GM18511 (cell line): ENCODE results near the gene DAGLA.

ENCODE experiments used
- ATAC-seq: cut with Tn5 transposase; IDR thresholded peaks from one replicate; pipeline ENCODE4 v1.9.1; 2021; ENCODE audit warnings: mild to moderate bottlenecking, moderate library complexity; ENCODE audit not compliant: unreplicated experiment

The DAGLA gene

DNA sequence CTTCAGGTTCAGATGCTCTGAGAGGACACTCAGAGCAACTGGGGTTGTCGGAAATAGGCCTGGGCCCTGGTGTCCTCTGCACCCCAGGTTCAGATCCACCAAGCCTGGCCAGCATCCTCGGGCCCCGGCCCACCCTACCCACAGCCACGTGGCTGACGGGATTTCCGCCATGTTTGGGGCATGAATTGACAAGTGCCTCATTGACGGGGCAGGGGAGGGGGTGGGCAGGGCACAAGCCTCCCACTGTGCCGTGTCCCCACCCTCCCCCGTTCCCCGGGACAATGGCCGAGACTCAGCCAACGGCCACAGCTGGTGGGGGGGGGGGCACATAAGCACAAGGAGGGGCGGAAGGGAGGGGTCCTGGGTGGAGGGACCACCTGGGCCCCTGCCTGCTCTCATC is 80.8 kb downstream of the DAGLA start:
- ATAC-seq = no peak

DNA sequence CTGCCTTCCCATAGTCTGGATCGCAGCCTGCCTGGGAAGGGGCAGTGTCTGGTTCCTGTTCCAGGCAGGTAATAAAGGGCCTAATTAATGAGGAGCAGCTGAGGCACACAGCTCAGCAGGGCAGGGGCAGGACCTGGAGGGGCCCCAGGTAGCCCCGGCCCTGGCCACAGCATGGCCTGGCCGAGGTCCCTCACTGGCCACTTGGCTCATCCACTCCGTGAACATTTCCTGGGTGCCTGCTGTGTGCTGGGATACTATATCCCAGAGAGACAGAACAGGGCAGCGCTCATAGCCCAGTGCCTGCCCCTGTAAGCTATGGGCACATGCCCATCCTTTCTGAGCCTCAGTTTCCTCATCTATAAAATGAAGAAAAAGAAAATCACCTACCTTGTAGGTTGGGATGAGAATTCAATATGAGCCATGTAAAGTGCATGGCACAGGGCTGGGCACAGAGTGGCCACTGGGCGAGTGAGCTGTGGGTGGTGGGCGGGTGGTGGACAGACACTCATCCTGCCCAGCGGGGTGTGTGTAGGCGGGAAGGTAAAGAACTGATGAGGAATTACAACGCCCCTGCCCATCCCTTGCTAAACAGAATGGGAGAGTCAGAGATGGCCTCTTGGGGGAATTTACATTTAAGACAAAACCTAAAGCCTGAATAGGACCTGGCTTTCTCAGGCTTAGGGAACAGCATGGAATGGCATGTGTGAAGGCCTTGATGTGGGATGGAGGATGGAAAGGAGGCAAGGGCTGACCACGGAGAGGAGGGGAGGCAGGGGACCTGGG is 81.4 kb downstream of the DAGLA start:
- no peak for ATAC-seq

DNA sequence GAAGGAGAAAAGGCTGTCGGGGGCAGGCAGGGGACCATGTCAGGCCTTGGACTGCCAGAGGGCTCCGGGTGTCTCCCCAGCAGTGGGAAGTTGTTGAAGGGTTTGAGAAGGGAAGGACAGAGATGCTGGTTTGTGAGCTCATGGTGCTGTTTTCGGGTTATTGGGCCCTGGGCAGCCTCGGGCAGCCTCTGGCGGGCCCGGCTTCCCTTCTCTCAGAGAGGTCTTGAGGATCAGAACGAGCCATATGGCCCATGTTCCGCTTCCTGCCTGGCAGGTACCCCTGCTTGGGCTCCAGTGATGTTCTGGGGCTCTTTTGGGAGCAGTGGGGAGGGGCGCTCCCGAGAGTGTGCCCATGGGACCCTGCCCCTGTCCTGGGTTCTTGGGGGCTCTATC is 82.0 kb downstream of the DAGLA start:
- no peak for ATAC-seq

DNA sequence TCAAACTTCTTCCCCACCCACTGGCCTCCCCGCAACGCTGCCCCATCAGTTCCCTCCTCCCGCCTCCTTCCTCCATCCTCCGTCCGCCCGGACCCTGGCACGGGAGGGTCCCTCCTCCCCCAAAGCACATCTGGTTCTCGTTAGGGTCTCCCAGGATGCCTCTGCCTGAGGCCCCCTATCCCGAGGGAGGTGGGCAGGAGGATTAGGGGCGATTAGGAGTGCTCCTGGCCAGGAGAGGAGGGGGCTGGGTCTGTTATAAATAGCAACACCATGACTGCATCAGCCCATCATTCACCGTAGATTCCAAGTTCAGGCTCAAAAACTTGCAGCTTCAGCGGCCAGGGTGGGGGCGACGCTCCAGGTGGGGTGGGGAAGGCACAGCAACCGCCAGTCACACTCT is 82.6 kb downstream of the DAGLA start:
- no peak for ATAC-seq

DNA sequence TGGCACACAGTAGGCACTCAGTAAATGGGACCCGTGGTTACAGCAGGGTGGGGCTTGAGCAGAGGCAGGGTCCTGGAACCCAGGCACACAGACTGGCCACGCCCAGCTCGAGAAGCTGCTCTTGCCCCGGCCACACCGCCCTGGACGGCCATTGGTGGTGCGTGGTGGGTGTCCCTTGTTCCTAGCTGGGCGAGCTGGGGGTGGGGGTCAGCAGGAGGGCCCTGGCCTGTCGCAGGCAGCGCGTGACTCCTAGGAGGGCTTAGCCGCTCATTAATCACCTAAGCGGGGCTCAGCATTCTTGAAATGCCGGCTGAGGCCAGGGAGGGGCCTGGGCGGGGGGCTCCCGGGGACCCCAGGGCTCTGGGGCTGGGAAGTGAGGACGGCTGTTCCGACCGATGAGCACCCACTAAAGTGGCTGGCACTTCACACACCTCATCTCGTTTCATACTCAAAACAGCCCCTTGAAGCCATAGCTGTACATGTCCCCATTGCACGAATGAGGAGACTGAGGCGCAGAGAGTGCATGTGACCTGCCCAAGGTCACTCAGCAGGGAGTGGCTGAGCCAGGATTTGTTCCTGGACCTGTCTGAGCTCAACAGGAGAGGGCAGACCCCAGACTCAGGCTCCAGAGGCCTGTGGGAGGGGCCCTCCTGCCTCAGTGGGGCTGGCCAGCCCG is 83.9 kb downstream of the DAGLA start:
- no peak for ATAC-seq

DNA sequence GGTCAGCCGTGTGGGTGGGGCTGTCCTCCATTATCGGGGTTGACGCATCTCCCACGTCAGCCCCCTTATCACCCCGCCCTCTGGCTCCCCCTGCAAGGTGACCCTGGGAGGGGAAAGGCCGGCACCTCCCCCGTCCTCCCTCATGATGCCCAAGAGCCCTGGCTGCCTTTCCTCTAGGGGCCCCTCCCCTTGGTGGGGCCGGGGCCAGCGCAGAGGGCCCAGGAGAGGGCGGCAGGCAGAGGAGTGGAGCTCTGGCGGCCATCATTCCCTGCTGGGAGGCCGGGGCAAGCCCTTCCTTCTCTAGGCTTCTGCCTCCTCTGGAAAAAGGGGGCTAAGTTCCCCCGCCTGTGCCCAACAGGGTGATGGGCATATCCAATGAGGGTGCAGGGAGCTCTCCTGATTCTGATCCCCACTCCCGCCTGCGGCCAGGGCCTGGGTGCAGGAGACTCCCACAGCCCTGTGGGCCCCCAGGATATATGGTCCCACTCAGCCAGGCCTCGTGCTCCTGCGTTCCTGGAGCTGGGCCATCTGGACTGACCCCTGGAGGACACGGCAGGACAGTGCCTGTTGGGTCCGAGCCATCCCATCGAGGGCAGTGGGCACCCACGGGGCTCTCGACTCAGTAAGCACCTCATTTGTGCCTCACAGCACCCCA is 84.5 kb downstream of the DAGLA start:
- ATAC-seq = no peak

DNA sequence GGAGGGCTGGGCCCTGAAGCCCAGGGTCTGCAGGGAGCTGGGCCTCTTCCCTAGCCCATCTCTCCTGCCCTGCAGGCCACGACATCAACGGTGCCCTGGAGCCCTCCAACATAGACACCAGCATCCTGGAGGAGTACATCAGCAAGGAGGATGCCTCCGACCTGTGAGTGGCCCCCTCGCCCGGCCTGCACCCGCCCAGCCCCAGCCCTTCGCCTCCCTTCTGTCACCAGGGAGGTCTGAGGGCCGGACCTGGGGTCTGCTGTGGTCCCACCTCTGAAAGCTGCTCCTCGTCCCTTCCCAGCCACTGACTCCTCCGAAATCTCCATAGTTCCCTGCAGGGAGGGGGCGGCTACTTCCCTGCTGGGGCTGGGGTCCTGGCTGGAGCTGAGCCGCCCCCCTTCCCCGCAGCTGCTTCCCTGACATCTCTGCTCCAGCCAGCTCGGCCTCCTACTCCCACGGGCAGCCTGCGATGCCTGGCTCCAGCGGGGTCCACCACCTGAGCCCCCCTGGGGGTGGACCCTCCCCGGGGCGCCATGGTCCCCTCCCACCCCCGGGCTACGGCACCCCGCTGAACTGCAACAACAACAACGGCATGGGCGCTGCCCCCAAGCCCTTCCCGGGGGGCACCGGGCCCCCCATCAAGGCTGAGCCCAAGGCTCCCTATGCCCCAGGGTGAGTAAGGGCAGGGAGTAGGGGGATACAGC is 85.5 kb downstream of the DAGLA start:
- no peak for ATAC-seq

DNA sequence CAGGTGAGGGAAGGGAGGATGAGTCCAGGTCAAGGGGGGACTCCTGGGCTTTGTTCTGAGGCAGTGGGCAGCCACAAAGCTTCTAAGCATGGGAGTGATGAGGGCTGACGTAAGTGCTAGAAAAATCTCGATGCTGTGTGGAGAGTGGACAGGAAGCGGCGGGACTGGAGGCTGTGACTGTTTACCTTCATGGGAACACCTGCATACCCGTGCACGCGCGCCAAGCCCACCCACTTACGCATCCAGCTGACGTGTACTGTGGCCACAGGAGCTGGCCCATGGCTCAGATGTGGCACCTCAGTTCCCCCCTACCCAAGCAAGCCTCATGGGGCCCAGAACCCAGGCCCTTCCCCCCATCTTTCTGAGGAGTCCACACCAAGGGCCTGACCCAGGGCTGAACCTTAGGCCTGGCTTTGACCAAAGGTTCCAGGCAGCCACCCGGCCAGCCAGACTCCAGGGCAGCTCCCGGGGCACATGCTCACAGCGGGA is 86.2 kb downstream of the DAGLA start:
- no peak for ATAC-seq

DNA sequence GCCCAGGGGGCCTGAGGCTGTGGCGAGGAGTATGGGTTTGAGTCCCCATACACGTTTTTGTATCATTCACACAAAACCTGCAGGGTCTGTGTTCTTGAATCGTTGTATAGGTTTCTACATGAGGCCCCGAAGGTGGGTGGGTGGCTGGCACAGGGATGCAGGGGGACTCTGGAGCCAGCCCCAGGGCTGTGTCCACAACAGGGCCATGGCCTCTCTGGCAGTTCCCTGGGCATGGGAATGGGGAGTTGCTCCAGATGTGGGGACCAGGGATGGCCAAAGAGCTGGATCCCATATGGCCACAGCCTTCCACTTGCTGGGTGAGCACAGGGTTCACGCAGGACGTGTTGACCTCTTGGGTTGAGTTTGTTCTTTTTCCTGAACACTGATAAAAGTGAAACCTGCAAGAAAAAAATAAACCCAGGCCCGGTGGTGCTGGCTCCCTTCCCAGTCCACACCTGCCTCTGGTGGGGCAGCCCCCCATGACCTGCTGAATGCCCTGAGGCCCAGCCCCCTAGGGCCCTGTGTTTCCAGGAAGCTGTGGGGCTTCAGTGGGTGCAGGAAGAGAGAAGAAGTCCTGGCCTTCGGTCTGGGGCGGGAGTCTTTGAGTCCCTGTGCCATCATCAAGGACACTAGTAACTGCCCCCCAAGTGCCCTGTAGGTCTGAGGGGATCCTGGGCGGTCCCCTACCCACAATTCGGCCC is 88.3 kb downstream of the DAGLA start:
- no peak for ATAC-seq

DNA sequence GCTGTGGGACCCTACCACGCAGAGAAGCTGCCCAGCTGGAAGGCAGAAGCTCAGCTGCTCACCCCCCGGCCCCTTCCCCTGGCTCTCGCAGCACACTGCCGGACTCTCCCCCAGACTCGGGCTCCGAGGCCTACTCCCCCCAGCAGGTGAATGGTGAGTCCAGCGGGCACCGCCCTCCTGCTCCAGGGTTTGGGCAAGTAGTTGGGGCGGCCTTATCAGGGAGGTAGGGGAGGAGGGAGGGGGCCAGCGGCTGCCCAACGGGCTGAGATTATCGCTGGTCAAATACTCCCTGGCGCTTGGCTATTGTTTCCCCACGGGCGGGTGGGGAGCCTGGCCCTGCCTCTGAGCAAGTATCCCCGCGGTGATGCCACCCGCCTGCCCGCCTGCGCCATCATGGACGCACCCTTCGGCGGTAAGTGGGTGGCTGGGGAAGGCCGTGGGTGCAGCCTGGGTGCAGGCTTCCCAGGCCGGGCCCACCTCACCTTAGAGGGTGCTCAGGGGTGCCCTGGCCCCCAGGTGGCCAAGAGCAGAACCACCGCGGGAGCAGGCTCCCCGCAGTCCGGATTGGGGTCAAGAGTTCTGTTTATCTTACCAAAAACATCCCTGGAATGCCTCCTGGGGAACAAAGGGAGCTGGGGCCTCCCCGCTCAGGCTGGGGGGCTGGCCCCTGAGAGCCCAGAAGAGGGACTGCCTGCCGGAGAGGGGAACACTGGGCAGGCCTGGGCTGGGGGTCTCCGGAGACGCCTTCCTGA is 89.2 kb downstream of the DAGLA start:
- ATAC-seq = no peak

DNA sequence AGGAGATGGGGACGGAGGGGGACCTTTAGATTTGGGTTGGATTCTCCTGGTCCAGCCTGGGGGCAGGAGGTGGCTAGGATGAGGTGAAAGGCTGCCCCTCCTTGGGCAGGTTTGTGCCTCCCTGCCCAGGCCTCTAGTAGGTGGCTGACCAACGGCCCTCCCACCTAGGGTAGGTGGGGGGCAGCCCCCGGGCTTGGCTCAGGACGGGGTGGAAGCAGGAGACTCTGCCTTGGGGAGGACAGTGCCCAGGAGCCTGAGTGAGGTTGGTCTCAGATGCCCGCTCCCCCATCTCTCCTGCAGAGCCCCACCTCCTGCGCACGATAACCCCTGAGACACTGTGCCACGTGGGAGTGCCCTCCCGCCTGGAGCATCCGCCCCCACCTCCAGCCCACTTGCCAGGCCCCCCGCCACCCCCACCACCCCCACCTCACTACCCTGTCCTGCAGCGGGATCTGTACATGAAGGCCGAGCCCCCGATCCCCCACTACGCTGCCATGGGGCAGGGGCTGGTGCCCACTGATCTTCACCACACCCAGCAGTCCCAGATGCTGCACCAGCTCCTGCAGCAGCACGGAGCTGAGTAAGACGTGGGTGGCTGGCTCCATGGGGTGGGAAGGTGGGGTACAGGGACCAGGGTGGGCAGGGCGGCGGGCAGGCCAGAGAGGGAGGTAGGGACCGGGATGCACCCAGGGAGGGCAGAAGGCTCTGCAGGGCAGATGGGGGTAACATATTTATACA is 89.9 kb downstream of the DAGLA start:
- no peak for ATAC-seq

DNA sequence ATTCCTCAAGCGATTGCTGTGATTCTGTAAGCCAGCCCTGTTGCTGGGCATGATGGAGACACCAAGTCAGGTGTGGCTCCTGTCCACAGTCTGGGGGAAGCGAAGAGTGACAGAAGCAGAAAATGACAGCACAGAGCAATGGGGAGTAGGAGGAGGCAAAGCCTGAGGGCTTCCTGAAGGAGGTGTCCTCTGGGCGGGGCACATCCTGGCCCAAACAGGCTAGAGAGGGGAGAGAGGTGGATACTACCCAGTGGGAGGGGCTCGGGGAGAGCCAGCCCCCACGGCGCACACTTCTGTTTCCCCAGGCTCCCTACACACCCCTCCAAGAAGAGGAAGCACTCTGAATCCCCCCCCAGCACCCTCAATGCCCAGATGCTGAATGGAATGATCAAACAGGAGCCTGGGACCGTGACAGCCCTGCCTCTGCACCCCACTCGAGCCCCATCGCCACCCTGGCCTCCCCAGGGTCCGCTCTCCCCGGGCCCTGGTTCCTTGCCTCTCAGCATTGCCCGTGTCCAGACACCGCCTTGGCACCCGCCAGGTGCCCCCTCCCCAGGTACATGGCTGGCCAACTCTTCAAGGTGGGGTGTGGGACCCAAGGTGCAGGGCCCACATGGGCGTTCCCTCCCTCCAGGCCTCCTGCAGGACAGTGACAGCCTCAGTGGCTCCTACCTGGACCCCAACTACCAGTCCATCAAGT is 91.2 kb downstream of the DAGLA start:
- ATAC-seq = no peak

DNA sequence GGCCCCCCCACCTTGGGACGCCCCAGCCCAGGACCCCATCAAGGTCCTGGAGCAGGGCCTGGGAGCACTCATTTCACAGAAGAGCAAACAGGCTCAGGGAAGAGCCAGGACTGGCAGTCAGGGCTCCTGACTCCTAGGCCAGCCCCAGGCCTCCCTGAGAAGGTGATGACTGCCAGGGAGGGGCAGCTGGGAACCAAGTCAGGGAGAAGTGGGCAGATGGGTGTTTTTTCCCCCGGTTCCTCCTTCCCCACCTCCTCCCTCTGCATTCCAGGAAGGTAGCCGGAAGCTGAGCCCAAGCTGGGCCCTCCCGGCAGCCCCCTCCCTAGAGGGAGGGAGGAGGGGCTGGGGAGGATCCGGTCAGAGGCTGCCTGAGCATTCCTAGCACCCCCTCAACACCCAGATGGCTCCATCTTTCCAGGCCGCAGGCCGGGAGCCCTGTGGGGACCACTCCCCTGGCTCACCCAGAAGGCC is 91.8 kb downstream of the DAGLA start:
- no peak for ATAC-seq

DNA sequence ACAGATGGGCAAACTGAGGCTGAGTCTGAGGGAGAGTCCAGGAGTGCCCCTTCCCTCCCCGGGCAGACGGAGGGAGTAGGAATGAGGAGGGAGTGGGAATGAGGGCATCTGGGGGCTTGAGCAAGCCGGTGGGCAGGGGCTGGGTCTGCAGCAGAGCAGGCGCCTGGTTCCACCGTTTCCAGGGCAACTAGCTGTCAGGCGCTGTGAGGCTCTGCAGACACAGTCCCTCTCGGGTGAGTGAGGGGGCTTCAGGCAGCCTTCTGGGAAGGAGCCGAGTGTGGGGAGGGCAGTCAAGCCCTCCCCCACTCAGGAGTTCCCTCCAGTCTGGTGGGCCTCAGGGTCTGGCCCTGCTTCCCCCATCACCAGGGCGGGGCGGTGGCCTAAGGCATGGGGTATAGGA is 93.2 kb downstream of the DAGLA start:
- ATAC-seq = no peak

DNA sequence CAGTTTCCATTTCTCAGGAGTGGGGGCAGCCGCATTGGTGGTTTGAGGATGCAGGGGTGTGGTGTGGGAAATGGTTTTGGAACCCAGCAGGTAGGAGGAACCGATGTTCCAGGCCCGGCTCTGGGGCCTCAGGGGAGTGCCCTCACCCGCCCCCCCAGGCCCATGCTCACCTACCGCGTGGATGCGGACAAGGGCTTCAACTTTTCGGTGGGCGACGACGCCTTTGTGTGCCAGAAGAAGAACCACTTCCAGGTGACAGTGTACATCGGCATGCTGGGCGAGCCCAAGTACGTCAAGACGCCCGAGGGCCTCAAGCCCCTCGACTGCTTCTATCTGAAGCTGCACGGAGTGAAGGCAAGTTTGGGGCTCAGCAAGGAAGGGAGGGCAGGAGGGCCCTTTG is 93.6 kb downstream of the DAGLA start:
- ATAC-seq = no peak

DNA sequence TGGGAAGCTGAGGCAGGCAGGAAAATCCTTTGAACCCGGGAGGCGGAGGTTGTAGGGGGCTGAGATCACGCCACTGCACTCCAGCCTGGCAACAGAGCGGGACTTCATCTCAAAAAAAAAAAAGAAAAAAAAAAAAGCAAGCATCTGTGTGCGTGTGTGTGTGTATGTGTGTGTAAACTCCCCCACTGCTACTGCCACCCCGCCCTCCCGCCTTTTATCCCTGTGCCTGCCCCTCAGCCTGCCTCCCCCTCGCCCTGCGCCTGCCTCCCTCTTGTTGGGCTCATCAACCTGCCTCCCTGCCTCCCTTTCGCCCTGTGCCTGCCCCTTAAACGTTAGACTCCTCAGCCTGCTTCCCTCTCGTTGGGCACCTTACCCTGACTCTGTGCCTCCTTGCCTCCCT is 94.2 kb downstream of the DAGLA start:
- ATAC-seq = no peak

DNA sequence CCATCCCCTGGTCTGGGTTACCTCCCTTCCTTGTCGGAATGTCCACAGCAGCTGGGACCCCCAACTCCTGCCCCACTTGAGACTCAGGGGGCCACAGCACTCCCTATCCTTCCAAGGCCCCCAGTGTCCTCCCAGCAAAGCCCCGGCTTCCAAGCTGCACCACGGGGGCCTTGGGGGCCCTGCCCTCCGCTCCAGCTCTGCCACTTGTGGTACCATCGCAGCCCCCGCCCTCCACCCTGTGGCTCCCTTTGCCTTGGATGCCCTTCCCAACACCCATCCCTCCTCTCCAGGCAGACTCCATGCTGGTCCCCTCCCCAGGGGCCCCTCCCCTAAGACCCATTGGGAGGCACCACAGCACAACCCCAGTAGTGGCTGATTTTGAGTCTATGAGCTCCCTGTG is 94.9 kb downstream of the DAGLA start:
- no peak for ATAC-seq
